H1 (cell line): Measurements from ENCODE around the gene CPZ. TPM values are rescaled to one million over a fixed set of nuclear protein-coding genes. Genes with fewer than 3 reads are reported as not detected.

Source experiments
- CTCF ChIA-PET: fragments of 300-600 bp; sonication (Branson Sonifier 250); formaldehyde crosslinking; loops from one replicate; lab custom pipeline; 2021; ENCODE audit not compliant: partially characterized antibody; lab: Charles Lee
- POLR2A ChIA-PET: fragments of 300-600 bp; sonication (Branson Sonifier 250); formaldehyde crosslinking; loops from one replicate; lab custom pipeline; 2021; ENCODE audit warnings: inconsistent platforms; ENCODE audit not compliant: partially characterized antibody; lab: Charles Lee
- DNase-seq, 2 experiments: peaks; one replicate each; pipeline versions ENCODE4 v3.0.0 to v3.0.0-alpha.2; 2010 to 2022; ENCODE audit warnings: low spot score in 2 of 2, low read depth in 1 of 2, mixed read lengths in 1 of 2
- FAIRE-seq: peaks from 2 replicates; lab custom pipeline; 2011; peaks lifted over from hg19 to GRCh38; lab: Jason Lieb, UNC
- H2AFZ ChIP-seq: 2 replicates; pipeline ENCODE4 v1.8.1; 2012; ENCODE audit warnings: low read length, inconsistent platforms
- H2AK5ac ChIP-seq: 2 replicates; pipeline ENCODE4 v1.6.1; 2013; ENCODE audit warnings: low read depth, low read length
- H2BK120ac ChIP-seq: replicated peaks from 2 replicates; pipeline ENCODE3; 2013; ENCODE audit warnings: low read depth, low read length, inconsistent platforms
- H2BK12ac ChIP-seq: 2 replicates; pipeline ENCODE4 v1.6.1; 2013; ENCODE audit warnings: low read depth, low read length
- H2BK15ac ChIP-seq: 2 replicates; pipeline ENCODE4 v1.6.1; 2013; ENCODE audit warnings: low read length
- H2BK20ac ChIP-seq: 2 replicates; pipeline ENCODE4 v1.6.1; 2013; ENCODE audit warnings: low read length
- H2BK5ac ChIP-seq: 2 replicates; pipeline ENCODE4 v1.6.1; 2013; ENCODE audit warnings: low read depth, low read length
- H3K14ac ChIP-seq: 2 replicates; pipeline ENCODE4 v1.6.1; 2013; ENCODE audit warnings: inconsistent platforms; ENCODE audit not compliant: insufficient read length
- H3K18ac ChIP-seq: 2 replicates; pipeline ENCODE4 v1.6.1; 2013; ENCODE audit warnings: low read length; ENCODE audit errors: extremely low read depth
- H3K23ac ChIP-seq: 2 replicates; pipeline ENCODE4 v1.6.1; 2013; ENCODE audit warnings: inconsistent platforms; ENCODE audit not compliant: insufficient read length
- H3K23me2 ChIP-seq: 2 replicates; pipeline ENCODE4 v1.6.1; 2013; ENCODE audit warnings: low read depth, low read length
- H3K27ac ChIP-seq: 2 replicates; pipeline ENCODE4 v1.6.1; 2011; ENCODE audit warnings: low read depth, low read length, inconsistent platforms
- H3K27me3 ChIP-seq, 4 experiments: replicated peaks in 1 of 4; 1 replicate in 1 of 4; 2 replicates in 3 of 4; pipeline versions ENCODE4 v1.6.1 to v1.8.1; 2011 to 2013; ENCODE audit warnings: low read length in 3 of 4, mild to moderate bottlenecking in 3 of 4, inconsistent platforms in 2 of 4, mixed read lengths in 2 of 4, moderate library complexity in 1 of 4; ENCODE audit not compliant: control insufficient read depth in 3 of 4, insufficient read depth in 3 of 4; ENCODE audit errors: extremely low read depth in 1 of 4
- H3K36me3 ChIP-seq, 4 experiments: 2 replicates each; pipeline versions ENCODE4 v1.6.1 to v1.8.1; 2011 to 2013; ENCODE audit warnings: mild to moderate bottlenecking in 4 of 4, low read length in 3 of 4, moderate library complexity in 2 of 4, control low read depth in 1 of 4, inconsistent platforms in 1 of 4; ENCODE audit not compliant: insufficient read depth in 4 of 4, control insufficient read depth in 2 of 4
- H3K4ac ChIP-seq: replicated peaks from 2 replicates; pipeline ENCODE3; 2013; ENCODE audit warnings: low read length, low read depth, mixed read lengths, inconsistent platforms; ENCODE audit not compliant: insufficient read length
- H3K4me1 ChIP-seq, 4 experiments: replicated peaks in 1 of 4; 1 replicate in 1 of 4; 2 replicates in 3 of 4; pipeline versions ENCODE4 v1.6.1 to v1.8.1; 2011 to 2013; ENCODE audit warnings: low read length in 3 of 4, inconsistent platforms in 2 of 4, mixed read lengths in 1 of 4; ENCODE audit not compliant: insufficient read depth in 4 of 4, control insufficient read depth in 3 of 4
- H3K4me2 ChIP-seq, 2 experiments: 2 replicates each; pipeline versions ENCODE4 v1.6.1 to v1.8.1; 2011 to 2013; ENCODE audit warnings: low read depth in 2 of 2, low read length in 2 of 2, control low read depth in 1 of 2, inconsistent platforms in 1 of 2, mild to moderate bottlenecking in 1 of 2; ENCODE audit not compliant: insufficient read depth in 1 of 2
- H3K4me3 ChIP-seq, 4 experiments: fragments of 200-600, 300-600 bp in 1 of 4; sonication (generic), shearing (Covaris generic), sonication (Bioruptor Twin) in 1 of 4; 2 replicates each; pipeline versions ENCODE4 v1.5.1 to v1.8.1; 2011 to 2016; ENCODE audit warnings: low read length in 4 of 4, low read depth in 3 of 4, control low read depth in 2 of 4, inconsistent platforms in 2 of 4, mild to moderate bottlenecking in 2 of 4, mixed read lengths in 1 of 4, moderate library complexity in 1 of 4; ENCODE audit not compliant: insufficient read depth in 2 of 4; ENCODE audit errors: extremely low read depth in 1 of 4
- H3K56ac ChIP-seq: replicated peaks from 2 replicates; pipeline ENCODE3; 2013; ENCODE audit warnings: low read depth, mild to moderate bottlenecking, mixed read lengths, low read length, inconsistent platforms; ENCODE audit not compliant: insufficient read length
- H3K79me1 ChIP-seq: 2 replicates; pipeline ENCODE4 v1.6.1; 2013; ENCODE audit warnings: low read depth, low read length, control low read depth
- H3K79me2 ChIP-seq, 2 experiments: 2 replicates each; pipeline versions ENCODE4 v1.6.1 to v1.8.1; 2012 to 2013; ENCODE audit warnings: low read length in 2 of 2, mild to moderate bottlenecking in 2 of 2, inconsistent platforms in 1 of 2; ENCODE audit not compliant: insufficient read depth in 2 of 2, control insufficient read depth in 1 of 2
- H3K9ac ChIP-seq, 4 experiments: replicated peaks in 1 of 4; 1 replicate in 1 of 4; 2 replicates in 3 of 4; pipeline versions ENCODE4 v1.6.1 to v1.8.1; 2011 to 2013; ENCODE audit warnings: low read depth in 3 of 4, low read length in 3 of 4, control low read depth in 2 of 4, mild to moderate bottlenecking in 2 of 4, moderate library complexity in 2 of 4, inconsistent platforms in 1 of 4; ENCODE audit errors: extremely low read depth in 1 of 4
- H3K9me3 ChIP-seq, 2 experiments: 2 replicates each; pipeline versions ENCODE4 v1.6.1 to v1.8.1; 2012 to 2013; ENCODE audit warnings: mild to moderate bottlenecking in 2 of 2, moderate library complexity in 2 of 2, control low read depth in 1 of 2, inconsistent platforms in 1 of 2, low read depth in 1 of 2, low read length in 1 of 2, mixed read lengths in 1 of 2; ENCODE audit not compliant: insufficient read depth in 2 of 2
- H4K20me1 ChIP-seq, 2 experiments: replicated peaks in 1 of 2; 2 replicates each; pipeline versions ENCODE3 to v1.8.1; 2011 to 2013; ENCODE audit warnings: inconsistent platforms in 2 of 2, low read length in 2 of 2, mild to moderate bottlenecking in 1 of 2; ENCODE audit not compliant: insufficient read depth in 2 of 2, control insufficient read depth in 1 of 2
- H4K5ac ChIP-seq: 2 replicates; pipeline ENCODE4 v1.6.1; 2013; ENCODE audit warnings: low read length, low read depth, mixed read lengths, inconsistent platforms; ENCODE audit not compliant: insufficient read length
- H4K8ac ChIP-seq: 2 replicates; pipeline ENCODE4 v1.8.0; 2013; ENCODE audit warnings: mild to moderate bottlenecking, moderate library complexity, low read length, inconsistent platforms; ENCODE audit not compliant: insufficient read depth; ENCODE audit errors: extremely low read depth
- H4K91ac ChIP-seq: replicated peaks from 2 replicates; pipeline ENCODE3; 2013; ENCODE audit warnings: low read length, mixed read lengths, inconsistent platforms; ENCODE audit not compliant: insufficient read length
- BACH1 ChIP-seq: IDR thresholded peaks from 2 replicates; pipeline ENCODE4 v1.6.1; 2012; ENCODE audit warnings: low read length, improper control_type of control experiment
- BRCA1 ChIP-seq: IDR thresholded peaks from 2 replicates; pipeline ENCODE4 v1.6.1; 2012; ENCODE audit warnings: low read depth, low read length, improper control_type of control experiment
- CEBPB ChIP-seq: IDR thresholded peaks from 2 replicates; pipeline ENCODE4 v1.6.1; 2012; ENCODE audit warnings: low read depth, low read length
- CHD2 ChIP-seq: IDR thresholded peaks from 2 replicates; pipeline ENCODE4 v1.6.1; 2012; ENCODE audit warnings: low read length, improper control_type of control experiment
- FOSL1 ChIP-seq: IDR thresholded peaks from 2 replicates; pipeline ENCODE4 v1.6.1; 2011; ENCODE audit warnings: mild to moderate bottlenecking, low read depth, low read length, moderate library complexity; ENCODE audit not compliant: insufficient read depth
- HDAC2 ChIP-seq, 2 experiments: fragments of 300-600 bp in 1 of 2; sonication (generic) in 1 of 2; IDR thresholded peaks; 2 replicates each; pipeline ENCODE4 v1.6.1; 2011 to 2012; ENCODE audit warnings: low read depth in 2 of 2, low read length in 2 of 2, mild to moderate bottlenecking in 2 of 2, moderate library complexity in 2 of 2, borderline replicate concordance in 1 of 2, inconsistent platforms in 1 of 2
- SAP30 ChIP-seq: fragments of 300-600 bp; sonication (generic); IDR thresholded peaks from 2 replicates; pipeline ENCODE4 v1.7.1; 2012; ENCODE audit warnings: low read length, moderate library complexity, mild to moderate bottlenecking, inconsistent platforms; ENCODE audit not compliant: insufficient read depth, insufficient replicate concordance
- SIRT6 ChIP-seq: IDR thresholded peaks from one replicate; pipeline ENCODE4 v1.7.1; 2012; ENCODE audit warnings: low read length, inconsistent platforms
- SIX5 ChIP-seq: IDR thresholded peaks from 2 replicates; pipeline ENCODE4 v1.6.1; 2011; ENCODE audit warnings: mild to moderate bottlenecking, low read depth, low read length
- SP1 ChIP-seq: IDR thresholded peaks from 2 replicates; pipeline ENCODE4 v1.6.1; 2011; ENCODE audit warnings: low read depth, low read length
- TEAD4 ChIP-seq: IDR thresholded peaks from 2 replicates; pipeline ENCODE4 v1.6.1; 2012; ENCODE audit warnings: low read depth, low read length, inconsistent platforms, mixed read lengths
- ZNF274 ChIP-seq: IDR thresholded peaks from 2 replicates; pipeline ENCODE4 v1.7.0; 2012; ENCODE audit warnings: low read length, borderline replicate concordance; ENCODE audit errors: extremely low read depth
- WGBS, 2 experiments: shearing (Covaris generic) in 1 of 2; methylation state at CpG; one replicate each; pipeline versions ENCODE4 v1.1.6 to v1.1.7; 2013 to 2015; ENCODE audit warnings: low lambda C conversion rate in 2 of 2, mixed read lengths in 2 of 2, inconsistent platforms in 1 of 2, low coverage in 1 of 2, missing lambda C conversion rate in 1 of 2; ENCODE audit not compliant: insufficient replicate concordance in 2 of 2, insufficient coverage in 1 of 2, insufficient read length in 1 of 2; ENCODE audit errors: extremely low coverage in 1 of 2, missing lambda C conversion rate in 1 of 2; 5-methylcytosine and 5-hydroxymethylcytosine counted together
- polyA plus RNA-seq, 7 experiments: library from polyadenylated mRNA; depleted of rRNA in 3 of 7; stranded (reverse) in 5 of 7; unstranded in 2 of 7; fragments of >200 nt in 5 of 7; fragments of 200-250 nt in 2 of 7; gene quantifications; 1 replicate in 5 of 7; 2 replicates in 1 of 7; 4 replicates in 1 of 7; pipeline versions ENCODE4 v1.2.1 to v1.2.3, GENCODE V29; 2011 to 2013; ENCODE audit warnings: missing spikeins in 2 of 7, mixed read lengths in 2 of 7
- total RNA-seq: library from RNA; stranded (reverse); fragmentation: NEBNext Ultra II Directional; extraction: Animal tissue kit (Norgen Biotek cat#: 25700); gene quantifications from 2 replicates; pipeline ENCODE4 v1.2.1, GENCODE V29; 2021
- TF ChIP-seq, protein P1 (sequence below): IDR thresholded peaks from 2 replicates; pipeline ENCODE4 v1.6.1; 2011; ENCODE audit warnings: low read length, improper control_type of control experiment

Gene CPZ
- total and polyA plus RNA-seq, 2 of the 8 experiments (the other 6 are each of a cell fraction or from before 2014, with no cell fraction given), result 28.8 to 40.7 TPM

- Histone ChIP-seq H3K23ac (no peak overlapping the region), H3K36me3 (peaks cover 0 to 7% (median 5%) of the 10 kb centered on the region in 4 experiments; a peak in 4 of 8 replicates), H3K9ac (no peak overlapping the region), H3K79me1 (peaks cover 11% of the 10 kb centered on the region), H2BK15ac (no peak overlapping the region), H3K18ac (no peak overlapping the region), H3K4me1 (peaks cover 0 to 20% (median 16%) of the 10 kb centered on the region in 4 experiments; a peak in 6 of 7 replicates), H3K27ac (no peak overlapping the region), H4K91ac (no peak overlapping the region), H4K8ac (peak overlapping the region; percentile 62), H2BK5ac (no peak overlapping the region), H2BK120ac (no peak overlapping the region), H3K56ac (no peak overlapping the region), H4K5ac (no peak overlapping the region), H3K14ac (no peak overlapping the region), H3K4ac (no peak overlapping the region), H2BK20ac (no peak overlapping the region), H3K23me2 (peaks cover 14% of the 10 kb centered on the region; the same call in 1 of the 2 replicates), H2AFZ (no peak overlapping the region), H3K4me2 (no peak overlapping the region), H3K9me3 (no peaks in the 10 kb centered on the region), H3K79me2 (peaks cover 0 to 20% of the 10 kb centered on the region in 2 experiments; a peak in 1 of 4 replicates), H2AK5ac (no peak overlapping the region), H3K27me3 (0 out of 7 replicates have a peak, but pooled peaks cover 0 to 3% (median 0%) of the 10 kb centered on the region in 4 experiments), H2BK12ac (no peak overlapping the region), H4K20me1 (peaks cover 10 to 26% of the 10 kb centered on the region in 2 experiments), H3K4me3 (no peak overlapping the region)
- ChIA-PET CTCF (interaction anchor here (0.6 to 3.5 kb wide), 13 partner anchors 9 to 143 kb away, joined by 3 to 34 read pairs (median 3); no protein-coding TSS in a partner anchor), POLR2A (interaction anchor here (1.0 kb wide), 1 partner anchor 9 kb away, joined by 3 read pairs; no protein-coding TSS in a partner anchor)
- WGBS, 2 experiments, result 78% methylated on average over 9 of the region's 9 CpGs; no CpG with 5 or more reads in 1 of the 2 experiments
- DNase-seq (no peak), FAIRE-seq (no peak)
- TF ChIP-seq HDAC2 (IDR thresholded peaks at IDR 0.05; ENCODE audit: borderline replicate concordance in 1 of 2, low read depth in 2 of 2, low read length in 2 of 2) (no peak), TEAD4 (no peak), SIRT6 (no peak), SIX5 (no peak), SP1 (no peak), ZNF274 (no peak), FOSL1 (no peak), SAP30 (no peak), BACH1 (no peak), CHD2 (no peak), BRCA1 (no peak), CEBPB (no peak)
- TF ChIP-seq, protein P1, sequence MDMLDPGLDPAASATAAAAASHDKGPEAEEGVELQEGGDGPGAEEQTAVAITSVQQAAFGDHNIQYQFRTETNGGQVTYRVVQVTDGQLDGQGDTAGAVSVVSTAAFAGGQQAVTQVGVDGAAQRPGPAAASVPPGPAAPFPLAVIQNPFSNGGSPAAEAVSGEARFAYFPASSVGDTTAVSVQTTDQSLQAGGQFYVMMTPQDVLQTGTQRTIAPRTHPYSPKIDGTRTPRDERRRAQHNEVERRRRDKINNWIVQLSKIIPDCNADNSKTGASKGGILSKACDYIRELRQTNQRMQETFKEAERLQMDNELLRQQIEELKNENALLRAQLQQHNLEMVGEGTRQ, result no peak
Observed at GRCh38 chr4:8596891-8597290, 4.3 kb downstream of the CPZ start.
